Measurements from ENCODE around the gene DLG1. TPM values are rescaled to one million over a fixed set of nuclear protein-coding genes. Genes with fewer than 3 reads are reported as not detected.

Gene DLG1
- total and polyA plus RNA-seq, 2 experiments from 2014 or later = 54.8 to 128 TPM

- no peaks in the 10 kb centered on the region for H3K9me3 ChIP-seq (ENCODE audit: low read depth)
- H3K4me3 ChIP-seq = no peak overlapping the region
- no peak for DNase-seq (ENCODE audit: low spot score)
- no peaks in the 10 kb centered on the region for H4K20me1 ChIP-seq (ENCODE audit: insufficient read depth, poor library complexity, severe bottlenecking)
- no peak for TF ChIP-seq EZH2 (IDR thresholded peaks at IDR 0.05; ENCODE audit: borderline replicate concordance)
- no peak for TF ChIP-seq CTCF (IDR thresholded peaks at IDR 0.05; ENCODE audit: poor library complexity)
- no peak for TF ChIP-seq EZH2phosphoT487 (IDR thresholded peaks at IDR 0.05; ENCODE audit: low read depth, severe bottlenecking, unreplicated experiment)
- H3K4me1 ChIP-seq (ENCODE audit: insufficient read depth) = peaks cover 17% of the 10 kb centered on the region
- H3K27ac ChIP-seq = peak overlapping the region; percentile 83
- H3K27me3 ChIP-seq = no peaks in the 10 kb centered on the region
- no peaks in the 10 kb centered on the region for H3K36me3 ChIP-seq (replicated peaks; ENCODE audit: insufficient read depth, low read depth)
- H3K9me2 ChIP-seq (replicated peaks; ENCODE audit: insufficient read depth) = no peaks in the 10 kb centered on the region
- H2AFZ ChIP-seq = no peak overlapping the region
- no peaks in the 10 kb centered on the region for H3K79me2 ChIP-seq
- H3K4me2 ChIP-seq = no peak overlapping the region
These were observed 42.1 kb upstream of the DLG1 start for GRCh38 chr3:197340521-197340871.

GRCh38 chr3:197339841-197340520 is 41.6 kb upstream of the DLG1 start:
- 31% methylated on average over 12 of the region's 12 CpGs for WGBS (ENCODE audit: low lambda C conversion rate, missing lambda C conversion rate)
- TF ChIP-seq EZH2 (IDR thresholded peaks at IDR 0.05; ENCODE audit: borderline replicate concordance) (no peak), CTCF (IDR thresholded peaks at IDR 0.05; ENCODE audit: poor library complexity) (no peak), EZH2phosphoT487 (IDR thresholded peaks at IDR 0.05; ENCODE audit: low read depth, severe bottlenecking, unreplicated experiment) (no peak)
- peak overlapping the region; percentile 27 for H3K4me2 ChIP-seq
- H3K4me1 ChIP-seq (ENCODE audit: insufficient read depth) = peaks cover 17% of the 10 kb centered on the region
- peak; percentile 58 for DNase-seq (ENCODE audit: low spot score)
- peak overlapping the region; percentile 83 for H3K27ac ChIP-seq
- peak overlapping the region; percentile 1 for H2AFZ ChIP-seq
- no peaks in the 10 kb centered on the region for H4K20me1 ChIP-seq (ENCODE audit: insufficient read depth, poor library complexity, severe bottlenecking)
- no peaks in the 10 kb centered on the region for H3K79me2 ChIP-seq
- H3K27me3 ChIP-seq = no peaks in the 10 kb centered on the region
- no peaks in the 10 kb centered on the region for H3K36me3 ChIP-seq (replicated peaks; ENCODE audit: insufficient read depth, low read depth)
- H3K4me3 ChIP-seq = no peak overlapping the region
- H3K9me2 ChIP-seq (replicated peaks; ENCODE audit: insufficient read depth) = no peaks in the 10 kb centered on the region
- H3K9me3 ChIP-seq (ENCODE audit: low read depth) = no peaks in the 10 kb centered on the region

GRCh38 chr3:197338586-197338985 is 40.2 kb upstream of the DLG1 start:
- 95% methylated on average over 6 of the region's 6 CpGs for WGBS (ENCODE audit: low lambda C conversion rate, missing lambda C conversion rate)
- H3K27ac ChIP-seq = no peak overlapping the region
- no peak for TF ChIP-seq CTCF (IDR thresholded peaks at IDR 0.05; ENCODE audit: poor library complexity)
- no peak for TF ChIP-seq EZH2 (IDR thresholded peaks at IDR 0.05; ENCODE audit: borderline replicate concordance)
- no peak for TF ChIP-seq EZH2phosphoT487 (IDR thresholded peaks at IDR 0.05; ENCODE audit: low read depth, severe bottlenecking, unreplicated experiment)
- no peak overlapping the region for H3K4me3 ChIP-seq
- peaks cover 27% of the 10 kb centered on the region for H3K4me1 ChIP-seq (ENCODE audit: insufficient read depth)
- H3K27me3 ChIP-seq = no peaks in the 10 kb centered on the region
- H3K9me2 ChIP-seq (replicated peaks; ENCODE audit: insufficient read depth) = no peaks in the 10 kb centered on the region
- no peaks in the 10 kb centered on the region for H4K20me1 ChIP-seq (ENCODE audit: insufficient read depth, poor library complexity, severe bottlenecking)
- no peak overlapping the region for H2AFZ ChIP-seq
- no peak overlapping the region for H3K4me2 ChIP-seq
- no peaks in the 10 kb centered on the region for H3K36me3 ChIP-seq (replicated peaks; ENCODE audit: insufficient read depth, low read depth)
- no peaks in the 10 kb centered on the region for H3K9me3 ChIP-seq (ENCODE audit: low read depth)
- no peak for DNase-seq (ENCODE audit: low spot score)
- H3K79me2 ChIP-seq = no peaks in the 10 kb centered on the region
